Muscle layer of colon (tissue), 2 donors: ENCODE data around the gene CRIP1.

Source experiments
- H3K27ac ChIP-seq: one replicate; pipeline ENCODE4 v1.7.0; 2013; ENCODE audit warnings: low read depth, mild to moderate bottlenecking, low read length, moderate library complexity
- H3K27me3 ChIP-seq, 2 donors: one replicate each; pipeline ENCODE4 v1.7.0; 2013; ENCODE audit warnings: low read length in 2 of 2, mild to moderate bottlenecking in 2 of 2; ENCODE audit not compliant: insufficient read depth in 2 of 2, control insufficient read depth in 1 of 2
- H3K36me3 ChIP-seq: one replicate; pipeline ENCODE4 v1.7.0; 2013; ENCODE audit warnings: mild to moderate bottlenecking, low read length; ENCODE audit not compliant: insufficient read depth
- H3K4me1 ChIP-seq: one replicate; pipeline ENCODE4 v1.7.0; 2013; ENCODE audit warnings: mild to moderate bottlenecking, low read length; ENCODE audit not compliant: insufficient read depth
- H3K4me3 ChIP-seq, 2 donors: one replicate each; pipeline ENCODE4 v1.7.0; 2013; ENCODE audit warnings: low read length in 2 of 2, low read depth in 1 of 2, mild to moderate bottlenecking in 1 of 2, moderate library complexity in 1 of 2
- H3K9ac ChIP-seq: one replicate; pipeline ENCODE4 v1.7.0; 2013; ENCODE audit warnings: low read length
- H3K9me3 ChIP-seq: one replicate; pipeline ENCODE4 v1.7.0; 2013; ENCODE audit warnings: mild to moderate bottlenecking, low read length
- donor health status: abdominal sarcoma.
- donor health status: Adenocarcinoma of cecum.

CRIP1 gene

GRCh38 chr14:105466531-105467248 lies 20.0 kb upstream of the CRIP1 start:
- H3K9ac ChIP-seq, result no peak overlapping the region
- peaks cover 22% of the 10 kb centered on the region for H3K36me3 ChIP-seq
- no peaks in the 10 kb centered on the region for H3K4me1 ChIP-seq
- no peak overlapping the region for H3K4me3 ChIP-seq
- no peak overlapping the region for H3K27ac ChIP-seq
- no peaks in the 10 kb centered on the region for H3K27me3 ChIP-seq
- H3K9me3 ChIP-seq, result no peaks in the 10 kb centered on the region

- no peak overlapping the region for H3K4me3 ChIP-seq
- no peaks in the 10 kb centered on the region for H3K27me3 ChIP-seq
- H3K4me1 ChIP-seq, result no peaks in the 10 kb centered on the region
- no peak overlapping the region for H3K9ac ChIP-seq
- H3K27ac ChIP-seq, result no peak overlapping the region
- H3K36me3 ChIP-seq, result peaks cover 20% of the 10 kb centered on the region
- no peaks in the 10 kb centered on the region for H3K9me3 ChIP-seq
Observed at GRCh38 chr14:105467249-105467941, 19.3 kb upstream of the CRIP1 start.

DNA sequence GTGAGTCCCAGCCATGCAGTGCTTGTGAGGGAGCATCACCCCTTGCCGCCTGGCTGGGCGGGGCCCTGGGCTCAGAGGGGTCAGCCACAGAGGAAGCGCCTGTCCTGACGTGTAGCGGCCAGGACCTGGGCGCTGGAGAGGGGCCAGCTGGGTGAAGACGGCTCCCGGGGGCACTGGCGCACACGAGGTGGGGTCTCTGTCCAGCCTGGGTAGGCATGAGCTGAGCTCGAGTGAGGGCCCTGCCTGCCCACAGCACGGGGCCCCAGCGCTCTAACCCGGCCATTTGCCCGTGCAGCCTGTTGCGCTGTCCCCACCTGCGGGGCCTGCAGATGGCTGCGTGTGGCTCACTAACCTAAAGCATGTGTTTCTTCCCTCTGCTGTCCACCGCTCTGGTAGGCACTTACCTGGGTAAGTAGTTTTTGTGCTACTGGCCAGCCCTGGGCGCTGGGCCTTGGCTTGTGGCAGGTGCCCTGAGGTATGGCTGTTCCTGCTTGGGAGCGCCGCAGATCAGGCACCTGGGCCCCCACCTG lies 18.7 kb upstream of the CRIP1 start:
- H3K27me3 ChIP-seq, result no peaks in the 10 kb centered on the region
- H3K4me1 ChIP-seq, result no peaks in the 10 kb centered on the region
- no peaks in the 10 kb centered on the region for H3K9me3 ChIP-seq
- H3K9ac ChIP-seq, result no peak overlapping the region
- H3K27ac ChIP-seq, result no peak overlapping the region
- H3K36me3 ChIP-seq, result peaks cover 17% of the 10 kb centered on the region
- H3K4me3 ChIP-seq, result no peak overlapping the region

DNA sequence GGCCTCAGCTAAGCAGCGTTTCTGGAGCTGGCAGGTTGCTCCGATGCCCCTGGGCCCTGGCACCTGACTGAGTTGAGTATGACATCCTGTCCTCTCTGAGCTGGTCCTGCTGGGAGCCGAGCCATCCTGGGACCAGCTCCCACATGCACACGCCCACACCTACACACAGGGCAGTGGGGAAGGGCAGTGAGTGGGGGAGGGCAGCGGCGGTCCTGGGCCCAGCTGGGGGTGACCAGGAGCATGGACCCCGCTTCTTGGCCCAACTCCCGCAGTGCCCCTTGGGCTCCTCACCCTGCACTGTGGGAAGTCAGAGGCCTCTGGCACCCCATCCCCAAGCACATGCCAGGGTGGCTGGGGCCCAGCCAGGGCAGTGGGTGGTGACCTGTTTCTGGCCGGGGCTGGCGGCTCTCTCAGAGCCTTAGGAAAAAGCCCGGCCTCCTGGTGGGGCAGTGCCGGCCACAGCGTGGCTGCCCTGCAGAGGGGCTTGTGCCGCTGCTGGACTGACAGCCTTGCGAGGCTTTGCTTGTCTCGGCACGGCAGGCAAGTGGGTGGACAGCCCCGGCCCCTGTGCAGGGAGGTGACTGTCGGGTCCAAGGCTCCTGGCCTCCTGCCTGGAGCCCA lies 18.0 kb upstream of the CRIP1 start:
- H3K9me3 ChIP-seq, result no peaks in the 10 kb centered on the region
- H3K9ac ChIP-seq, result no peak overlapping the region
- H3K4me3 ChIP-seq, result no peak overlapping the region
- H3K36me3 ChIP-seq, result peaks cover 10% of the 10 kb centered on the region
- H3K27ac ChIP-seq, result no peak overlapping the region
- H3K4me1 ChIP-seq, result peaks cover 5% of the 10 kb centered on the region
- peaks cover 0 to 4% of the 10 kb centered on the region in 2 donors for H3K27me3 ChIP-seq

DNA sequence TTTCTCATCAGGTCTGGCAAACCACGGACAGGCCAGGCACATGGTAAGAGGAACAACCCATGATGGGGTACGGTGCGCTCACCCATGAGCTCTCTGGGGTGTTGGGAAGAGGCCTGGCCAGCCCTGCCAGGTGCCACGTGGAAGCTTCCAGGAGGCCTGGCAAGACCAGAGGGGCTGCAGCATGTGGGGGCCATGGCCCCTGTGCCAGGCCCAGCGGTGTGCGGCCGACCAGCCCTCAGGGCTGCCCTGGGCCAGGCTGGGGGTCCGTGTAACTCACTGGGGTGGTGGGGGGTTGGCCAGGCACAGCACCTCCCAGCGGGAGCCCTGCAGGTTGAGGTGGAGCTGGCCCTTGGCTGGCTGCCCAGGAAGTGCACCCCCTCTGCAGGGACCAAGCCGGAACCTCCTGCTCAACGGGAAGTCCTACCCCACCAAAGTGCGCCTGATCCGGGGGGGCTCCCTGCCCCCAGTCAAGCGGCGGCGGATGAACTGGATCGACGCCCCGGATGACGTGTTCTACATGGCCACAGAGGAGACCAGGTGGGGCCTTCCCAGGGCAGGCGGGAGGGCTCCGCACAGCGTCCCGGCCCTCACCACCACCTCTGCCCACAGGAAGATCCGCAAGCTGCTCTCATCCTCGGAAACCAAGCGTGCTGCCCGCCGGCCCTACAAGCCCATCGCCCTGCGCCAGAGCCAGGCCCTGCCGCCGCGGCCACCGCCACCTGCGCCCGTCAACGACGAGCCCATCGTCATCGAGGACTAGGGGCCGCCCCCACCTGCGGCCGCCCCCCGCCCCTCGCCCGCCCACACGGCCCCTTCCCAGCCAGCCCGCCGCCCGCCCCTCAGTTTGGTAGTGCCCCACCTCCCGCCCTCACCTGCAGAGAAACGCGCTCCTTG lies 17.0 kb upstream of the CRIP1 start:
- Histone ChIP-seq H3K9me3 (no peaks in the 10 kb centered on the region), H3K9ac (no peak overlapping the region), H3K36me3 (peaks cover 2% of the 10 kb centered on the region), H3K27ac (no peak overlapping the region), H3K4me1 (peaks cover 7% of the 10 kb centered on the region), H3K4me3 (no peak overlapping the region), H3K27me3 (peaks cover 0 to 5% of the 10 kb centered on the region in 2 donors)

DNA sequence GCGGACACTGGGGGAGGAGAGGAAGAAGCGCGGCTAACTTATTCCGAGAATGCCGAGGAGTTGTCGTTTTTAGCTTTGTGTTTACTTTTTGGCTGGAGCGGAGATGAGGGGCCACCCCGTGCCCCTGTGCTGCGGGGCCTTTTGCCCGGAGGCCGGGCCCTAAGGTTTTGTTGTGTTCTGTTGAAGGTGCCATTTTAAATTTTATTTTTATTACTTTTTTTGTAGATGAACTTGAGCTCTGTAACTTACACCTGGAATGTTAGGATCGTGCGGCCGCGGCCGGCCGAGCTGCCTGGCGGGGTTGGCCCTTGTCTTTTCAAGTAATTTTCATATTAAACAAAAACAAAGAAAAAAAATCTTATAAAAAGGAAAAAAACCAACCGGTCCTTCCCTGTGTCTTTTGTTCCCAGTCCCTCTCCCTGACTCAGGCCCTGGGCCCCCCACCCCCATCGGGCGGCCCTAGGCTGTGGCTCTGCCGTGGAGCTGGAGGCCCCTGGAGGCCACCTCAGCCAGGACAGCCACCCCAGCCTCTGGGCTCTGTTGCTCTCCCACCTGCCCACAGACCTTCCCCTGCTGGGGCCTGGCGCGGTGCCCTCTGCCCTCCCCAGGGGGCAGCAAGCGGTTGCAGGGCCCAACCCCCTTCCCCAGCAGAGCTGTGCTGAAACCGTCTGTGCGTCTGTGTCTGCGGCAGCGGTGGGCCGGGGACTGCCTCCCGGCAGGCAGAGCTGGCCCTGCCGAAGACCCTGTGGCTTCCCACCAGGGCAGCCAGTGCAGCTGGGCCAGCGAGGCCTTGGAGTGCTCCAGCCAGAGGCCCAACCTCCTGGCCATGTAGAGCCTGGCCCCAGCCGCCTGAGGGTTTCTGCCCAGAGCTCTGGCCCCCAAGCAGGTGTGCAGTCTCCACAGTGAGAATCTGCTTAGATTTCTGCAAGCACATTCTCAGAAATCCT lies 16.1 kb upstream of the CRIP1 start:
- no peak overlapping the region for H3K4me3 ChIP-seq
- H3K27ac ChIP-seq, result no peak overlapping the region
- no peak overlapping the region for H3K9ac ChIP-seq
- H3K9me3 ChIP-seq, result no peaks in the 10 kb centered on the region
- no peaks in the 10 kb centered on the region for H3K36me3 ChIP-seq
- H3K27me3 ChIP-seq, result peaks cover 0 to 15% of the 10 kb centered on the region in 2 donors
- peaks cover 10% of the 10 kb centered on the region for H3K4me1 ChIP-seq

GRCh38 chr14:105471297-105471821 lies 15.3 kb upstream of the CRIP1 start:
- no peaks in the 10 kb centered on the region for H3K9me3 ChIP-seq
- H3K36me3 ChIP-seq, result no peaks in the 10 kb centered on the region
- no peak overlapping the region for H3K4me3 ChIP-seq
- H3K4me1 ChIP-seq, result peaks cover 12% of the 10 kb centered on the region
- no peak overlapping the region for H3K9ac ChIP-seq
- H3K27me3 ChIP-seq, result peaks cover 0 to 21% of the 10 kb centered on the region in 2 donors
- no peak overlapping the region for H3K27ac ChIP-seq

GRCh38 chr14:105471823-105472485 lies 14.7 kb upstream of the CRIP1 start:
- Histone ChIP-seq H3K9me3 (no peaks in the 10 kb centered on the region), H3K4me1 (peaks cover 18% of the 10 kb centered on the region), H3K4me3 (no peak overlapping the region), H3K27me3 (peaks cover 0 to 27% of the 10 kb centered on the region in 2 donors), H3K27ac (no peak overlapping the region), H3K36me3 (no peaks in the 10 kb centered on the region), H3K9ac (no peak overlapping the region)

DNA sequence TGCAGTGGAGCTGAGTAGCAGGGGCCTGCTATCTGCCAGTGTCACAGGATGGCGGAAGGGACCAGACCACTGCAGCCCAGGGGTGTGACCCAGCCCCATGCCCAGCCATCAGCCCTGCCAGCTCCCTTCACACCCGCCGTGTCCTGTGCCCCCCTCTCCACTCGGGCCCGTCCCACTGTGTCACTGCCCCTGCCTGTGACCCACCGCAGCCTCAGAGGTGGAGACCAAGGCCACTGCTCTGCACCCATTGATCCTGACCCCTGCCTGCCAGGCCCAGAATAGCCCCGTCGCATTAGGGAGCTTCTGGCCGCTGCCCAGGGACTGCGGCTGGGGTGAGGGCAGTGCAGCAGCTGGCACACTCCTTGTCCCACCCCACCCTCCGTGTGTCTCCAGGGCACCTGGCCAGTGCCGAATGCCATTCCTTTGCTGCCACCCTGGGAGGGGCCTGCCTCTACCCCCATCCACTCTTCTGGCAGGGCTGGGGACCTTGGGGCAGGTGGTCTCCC lies 14.1 kb upstream of the CRIP1 start:
- Histone ChIP-seq H3K9ac (no peak overlapping the region), H3K27me3 (peaks cover 0 to 32% of the 10 kb centered on the region in 2 donors), H3K4me3 (no peak overlapping the region), H3K27ac (no peak overlapping the region), H3K4me1 (peaks cover 22% of the 10 kb centered on the region), H3K36me3 (no peaks in the 10 kb centered on the region), H3K9me3 (no peaks in the 10 kb centered on the region)
